H9 (cell line): ENCODE results near the gene GRIP2. TPM values are rescaled to one million over a fixed set of nuclear protein-coding genes. Genes with fewer than 3 reads are reported as not detected.
A peak's percentile ranks its signal among the peaks of the same experiment; 100 is the strongest.

ENCODE experiments used
- DNase-seq: peaks from one replicate; pipeline ENCODE4 v3.0.0-alpha.2; 2017
- H2AFZ ChIP-seq: one replicate; pipeline ENCODE4 v1.6.1; 2013; ENCODE audit warnings: mild to moderate bottlenecking, low read length, control low read depth, moderate library complexity
- H2AK5ac ChIP-seq: 2 replicates; pipeline ENCODE4 v1.6.1; 2013; ENCODE audit warnings: low read length, control low read depth, mixed read lengths; ENCODE audit not compliant: insufficient read length
- H2BK120ac ChIP-seq: one replicate; pipeline ENCODE4 v1.6.1; 2013; ENCODE audit warnings: low read depth, mild to moderate bottlenecking, low read length, control low read depth, inconsistent platforms; ENCODE audit not compliant: poor library complexity, severe bottlenecking
- H2BK12ac ChIP-seq: 2 replicates; pipeline ENCODE4 v1.6.1; 2013; ENCODE audit warnings: low read length, control low read depth, mixed read lengths, low read depth; ENCODE audit not compliant: insufficient read length
- H2BK15ac ChIP-seq: 2 replicates; pipeline ENCODE4 v1.6.1; 2013; ENCODE audit warnings: low read depth, low read length, control low read depth
- H2BK20ac ChIP-seq: one replicate; pipeline ENCODE4 v1.6.1; 2013; ENCODE audit warnings: low read depth, mild to moderate bottlenecking, low read length, control low read depth, inconsistent platforms; ENCODE audit not compliant: poor library complexity, severe bottlenecking
- H2BK5ac ChIP-seq: 2 replicates; pipeline ENCODE4 v1.6.1; 2013; ENCODE audit warnings: low read length, control low read depth, mixed read lengths; ENCODE audit not compliant: insufficient read length
- H3K14ac ChIP-seq: 2 replicates; pipeline ENCODE4 v1.6.1; 2013; ENCODE audit warnings: low read length, control low read depth; ENCODE audit not compliant: insufficient read depth
- H3K18ac ChIP-seq: 2 replicates; pipeline ENCODE4 v1.6.1; 2013; ENCODE audit warnings: low read depth, mild to moderate bottlenecking, mixed read lengths, low read length, control low read depth; ENCODE audit not compliant: insufficient read length
- H3K23ac ChIP-seq: 2 replicates; pipeline ENCODE4 v1.6.1; 2013; ENCODE audit warnings: low read length, control low read depth, mixed read lengths, low read depth; ENCODE audit not compliant: insufficient read length
- H3K23me2 ChIP-seq: 2 replicates; pipeline ENCODE4 v1.6.1; 2013; ENCODE audit warnings: low read depth, mild to moderate bottlenecking, mixed read lengths, low read length, control low read depth; ENCODE audit not compliant: insufficient read length, poor library complexity, severe bottlenecking
- H3K27ac ChIP-seq: 2 replicates; pipeline ENCODE4 v1.5.1; 2013; ENCODE audit warnings: low read length, control low read depth, mixed read lengths, low read depth; ENCODE audit not compliant: insufficient read length
- H3K27me3 ChIP-seq: 2 replicates; pipeline ENCODE4 v1.6.1; 2013; ENCODE audit warnings: low read length, control low read depth, inconsistent platforms; ENCODE audit not compliant: insufficient read depth
- H3K4ac ChIP-seq: 2 replicates; pipeline ENCODE4 v1.6.1; 2013; ENCODE audit warnings: low read depth, mild to moderate bottlenecking, control low read depth, inconsistent platforms, low read length, moderate library complexity
- H3K4me1 ChIP-seq: 2 replicates; pipeline ENCODE4 v1.6.1; 2013; ENCODE audit warnings: low read length, control low read depth, inconsistent platforms; ENCODE audit not compliant: insufficient read depth
- H3K4me2 ChIP-seq: 2 replicates; pipeline ENCODE4 v1.6.1; 2013; ENCODE audit warnings: low read length, control low read depth, mixed read lengths; ENCODE audit not compliant: insufficient read length, insufficient read depth
- H3K56ac ChIP-seq: 2 replicates; pipeline ENCODE4 v1.6.1; 2013; ENCODE audit warnings: low read depth, mild to moderate bottlenecking, mixed read lengths, low read length, control low read depth; ENCODE audit not compliant: insufficient read length
- H3K79me1 ChIP-seq: 2 replicates; pipeline ENCODE4 v1.6.1; 2013; ENCODE audit warnings: low read depth, mild to moderate bottlenecking, moderate library complexity, low read length, control low read depth, inconsistent platforms; ENCODE audit not compliant: insufficient read depth, poor library complexity, severe bottlenecking
- H3K79me2 ChIP-seq: 2 replicates; pipeline ENCODE4 v1.6.1; 2013; ENCODE audit warnings: low read length, control low read depth, inconsistent platforms; ENCODE audit not compliant: insufficient read depth
- H3K9ac ChIP-seq: 2 replicates; pipeline ENCODE4 v1.6.1; 2013; ENCODE audit warnings: low read length, control low read depth, mixed read lengths; ENCODE audit not compliant: insufficient read length; ENCODE audit errors: extremely low read depth
- H3K9me3 ChIP-seq: one replicate; pipeline ENCODE4 v1.6.1; 2013; ENCODE audit warnings: low read depth, low read length, inconsistent platforms; ENCODE audit not compliant: control insufficient read depth
- H3T11ph ChIP-seq: one replicate; pipeline ENCODE4 v1.6.1; 2013; ENCODE audit warnings: mild to moderate bottlenecking, low read length, control low read depth, inconsistent platforms
- H4K20me1 ChIP-seq: one replicate; pipeline ENCODE4 v1.6.1; 2013; ENCODE audit not compliant: control insufficient read depth, insufficient read length, insufficient read depth
- H4K5ac ChIP-seq: 2 replicates; pipeline ENCODE4 v1.6.1; 2013; ENCODE audit warnings: low read depth, mild to moderate bottlenecking, mixed read lengths, low read length, control low read depth; ENCODE audit not compliant: insufficient read length
- H4K8ac ChIP-seq: replicated peaks from 2 replicates; pipeline ENCODE4 v1.6.1; 2013; ENCODE audit warnings: low read length, control low read depth, mixed read lengths, low read depth; ENCODE audit not compliant: insufficient read length
- H4K91ac ChIP-seq: 2 replicates; pipeline ENCODE4 v1.6.1; 2013; ENCODE audit warnings: low read depth, mild to moderate bottlenecking, moderate library complexity, mixed read lengths, low read length, control low read depth; ENCODE audit not compliant: insufficient read length
- H3K27ac Mint-ChIP-seq, 3 experiments: 2 replicates in 2 of 3; 3 replicates in 1 of 3; pipeline ENCODE4 v1.8.0; 2020 to 2021; ENCODE audit warnings: mixed read lengths in 3 of 3, mild to moderate bottlenecking in 1 of 3, moderate library complexity in 1 of 3
- H3K27me3 Mint-ChIP-seq: 2 replicates; pipeline ENCODE4 v1.8.0; 2021; ENCODE audit warnings: low read depth, mild to moderate bottlenecking, moderate library complexity, mixed read lengths
- H3K36me3 Mint-ChIP-seq, 3 experiments: 2 replicates in 2 of 3; 3 replicates in 1 of 3; pipeline ENCODE4 v1.8.0; 2020 to 2021; ENCODE audit warnings: low read depth in 3 of 3, mixed read lengths in 3 of 3; ENCODE audit not compliant: insufficient read depth in 1 of 3
- H3K4me1 Mint-ChIP-seq, 2 experiments: 2 replicates each; pipeline ENCODE4 v1.8.0; 2020; ENCODE audit warnings: mixed read lengths in 2 of 2
- H3K4me3 Mint-ChIP-seq, 2 experiments: 2 replicates in 1 of 2; 3 replicates in 1 of 2; pipeline ENCODE4 v1.8.0; 2020 to 2021; ENCODE audit warnings: mild to moderate bottlenecking in 2 of 2, mixed read lengths in 2 of 2, moderate library complexity in 1 of 2
- H3K9me3 Mint-ChIP-seq, 2 experiments: 2 replicates in 1 of 2; 3 replicates in 1 of 2; pipeline ENCODE4 v1.8.0; 2020; ENCODE audit warnings: mild to moderate bottlenecking in 2 of 2, mixed read lengths in 2 of 2, moderate library complexity in 1 of 2
- WGBS: extraction: QIAGEN DNeasy Blood & Tissue Kit; methylation state at CpG from one replicate; pipeline ENCODE4 v1.1.7; 2013; ENCODE audit warnings: missing lambda C conversion rate, low lambda C conversion rate, mixed read lengths; ENCODE audit not compliant: insufficient read length; ENCODE audit errors: extremely low coverage; 5-methylcytosine and 5-hydroxymethylcytosine counted together
- total RNA-seq: library from RNA; stranded (reverse); gene quantifications from 2 replicates; pipeline ENCODE4 v1.2.1, GENCODE V29; 2021
- TF ChIP-seq, protein P1 (sequence below): fragments of 200-600 bp; sonication (generic); conservative IDR thresholded peaks from 3 replicates; pipeline ENCODE4 v1.8.0; 2021; ENCODE audit warnings: antibody characterized with exemption, mild to moderate bottlenecking

Gene GRIP2
- total RNA-seq, 1 experiment from 2014 or later, result 3.1 TPM

DNA sequence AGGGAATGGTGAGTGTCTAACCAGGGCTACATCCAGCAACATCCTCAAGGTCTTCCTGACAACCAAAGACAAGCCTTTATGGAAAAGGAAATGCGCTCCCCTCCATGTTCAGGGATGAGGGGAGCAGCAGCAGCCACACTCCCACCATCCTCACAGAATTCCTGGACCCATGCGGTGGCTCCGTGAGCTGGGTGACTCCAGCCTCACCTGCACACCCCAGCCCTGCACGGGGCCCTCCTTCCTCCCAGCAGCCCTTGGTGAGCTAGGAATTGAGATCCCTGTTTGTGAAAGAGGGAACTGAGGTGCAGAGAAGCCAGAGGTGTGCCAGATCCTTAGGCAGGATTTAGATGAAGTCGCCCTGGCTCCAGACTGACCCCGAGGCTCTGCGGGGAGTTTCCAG is 52.3 kb downstream of the GRIP2 start:
- H3K36me3 Mint-ChIP-seq, result peaks cover 13 to 49% (median 21%) of the 10 kb centered on the region in 3 experiments; a peak in 6 of 7 replicates
- H2BK12ac ChIP-seq, result no peak overlapping the region
- no peaks in the 10 kb centered on the region for H3K23me2 ChIP-seq
- H2AFZ ChIP-seq, result no peak overlapping the region
- H4K8ac ChIP-seq, result no peak overlapping the region
- no peaks in the 10 kb centered on the region for H3K9me3 ChIP-seq
- H3K4ac ChIP-seq, result no peak overlapping the region
- H3K18ac ChIP-seq, result no peak overlapping the region
- no peak overlapping the region for H3K4me2 ChIP-seq
- no peaks in the 10 kb centered on the region for H3K79me1 ChIP-seq
- TF ChIP-seq, protein P1, sequence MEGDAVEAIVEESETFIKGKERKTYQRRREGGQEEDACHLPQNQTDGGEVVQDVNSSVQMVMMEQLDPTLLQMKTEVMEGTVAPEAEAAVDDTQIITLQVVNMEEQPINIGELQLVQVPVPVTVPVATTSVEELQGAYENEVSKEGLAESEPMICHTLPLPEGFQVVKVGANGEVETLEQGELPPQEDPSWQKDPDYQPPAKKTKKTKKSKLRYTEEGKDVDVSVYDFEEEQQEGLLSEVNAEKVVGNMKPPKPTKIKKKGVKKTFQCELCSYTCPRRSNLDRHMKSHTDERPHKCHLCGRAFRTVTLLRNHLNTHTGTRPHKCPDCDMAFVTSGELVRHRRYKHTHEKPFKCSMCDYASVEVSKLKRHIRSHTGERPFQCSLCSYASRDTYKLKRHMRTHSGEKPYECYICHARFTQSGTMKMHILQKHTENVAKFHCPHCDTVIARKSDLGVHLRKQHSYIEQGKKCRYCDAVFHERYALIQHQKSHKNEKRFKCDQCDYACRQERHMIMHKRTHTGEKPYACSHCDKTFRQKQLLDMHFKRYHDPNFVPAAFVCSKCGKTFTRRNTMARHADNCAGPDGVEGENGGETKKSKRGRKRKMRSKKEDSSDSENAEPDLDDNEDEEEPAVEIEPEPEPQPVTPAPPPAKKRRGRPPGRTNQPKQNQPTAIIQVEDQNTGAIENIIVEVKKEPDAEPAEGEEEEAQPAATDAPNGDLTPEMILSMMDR, result no peak
- no peaks in the 10 kb centered on the region; the same call in 1 of the 2 replicates for H3K27me3 Mint-ChIP-seq
- no peak overlapping the region for H2BK20ac ChIP-seq
- no peak overlapping the region for H2BK5ac ChIP-seq
- no peak overlapping the region for H3K14ac ChIP-seq
- H3T11ph ChIP-seq, result no peak overlapping the region
- H3K27me3 ChIP-seq, result no peaks in the 10 kb centered on the region
- no peak overlapping the region for H2BK15ac ChIP-seq
- H3K4me3 Mint-ChIP-seq, result no peak overlapping the region; a peak in 1 of 5 replicates
- H3K27ac ChIP-seq, result no peak overlapping the region
- peak overlapping the region in 1 of 3 experiments; percentile 44; a peak in 1 of 7 replicates for H3K27ac Mint-ChIP-seq
- no CpG with 5 or more reads among the region's 7 CpGs for WGBS
- H3K4me1 Mint-ChIP-seq, result 0 out of 4 replicates have a peak, but pooled peaks cover 0 to 3% of the 10 kb centered on the region in 2 experiments
- no peaks in the 10 kb centered on the region for H3K9me3 Mint-ChIP-seq
- H4K20me1 ChIP-seq, result no peaks in the 10 kb centered on the region
- DNase-seq, result no peak
- H2AK5ac ChIP-seq, result no peak overlapping the region
- H3K56ac ChIP-seq, result no peak overlapping the region
- H3K23ac ChIP-seq, result no peak overlapping the region
- H3K79me2 ChIP-seq, result no peaks in the 10 kb centered on the region
- H4K91ac ChIP-seq, result no peak overlapping the region
- H3K4me1 ChIP-seq, result no peaks in the 10 kb centered on the region
- H2BK120ac ChIP-seq, result no peak overlapping the region
- H4K5ac ChIP-seq, result no peak overlapping the region
- no peak overlapping the region for H3K9ac ChIP-seq
